ENCODE data around the gene OTOP3.

DNA sequence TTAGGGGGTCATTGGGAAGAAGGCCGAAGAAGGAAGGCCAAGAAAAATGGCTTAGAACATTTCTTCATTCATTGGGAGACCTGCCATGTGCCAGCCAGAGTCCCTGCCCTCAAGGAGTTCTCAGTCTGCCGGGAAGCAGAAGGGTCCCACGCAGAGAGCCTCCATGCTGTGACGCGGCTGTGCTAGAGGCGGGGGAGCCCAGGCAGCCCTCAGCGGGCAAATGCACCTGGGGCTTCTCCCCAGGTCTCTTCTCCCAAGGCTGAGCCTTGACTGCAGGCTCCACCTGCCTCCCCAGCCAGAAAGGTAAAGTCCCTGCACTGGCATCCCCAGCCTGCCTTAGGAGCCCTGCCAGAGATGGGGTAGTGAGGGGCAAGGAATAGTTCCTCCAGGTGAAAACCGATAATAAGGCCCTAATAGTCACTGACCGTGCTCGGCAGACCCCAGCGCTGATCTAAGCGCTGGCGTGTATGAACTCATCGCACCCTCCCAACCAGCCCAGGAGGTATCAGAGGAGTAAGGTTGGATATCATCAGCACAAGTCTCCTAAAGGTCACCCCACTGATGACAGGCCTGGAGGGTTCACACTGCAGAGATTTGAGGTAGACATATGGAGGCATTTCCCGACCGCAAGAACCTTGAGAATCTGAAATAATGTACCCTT lies 45.8 kb downstream of the OTOP3 start:
- TF ChIP-seq EZH2 (IDR thresholded peaks at IDR 0.05; ENCODE audit: low read depth, unreplicated experiment) (no peak), POLR2AphosphoS5 (IDR thresholded peaks at IDR 0.05; ENCODE audit: low read depth) (no peak), CREB1 (CRISPR knock-in tag; IDR thresholded peaks at IDR 0.05; ENCODE audit: low read depth) (no peak), NANOG (IDR thresholded peaks at IDR 0.05; ENCODE audit: borderline replicate concordance) (no peak), EZH2phosphoT487 (IDR thresholded peaks at IDR 0.05; ENCODE audit: unreplicated experiment) (no peak)
- TF ChIP-seq, protein P1, sequence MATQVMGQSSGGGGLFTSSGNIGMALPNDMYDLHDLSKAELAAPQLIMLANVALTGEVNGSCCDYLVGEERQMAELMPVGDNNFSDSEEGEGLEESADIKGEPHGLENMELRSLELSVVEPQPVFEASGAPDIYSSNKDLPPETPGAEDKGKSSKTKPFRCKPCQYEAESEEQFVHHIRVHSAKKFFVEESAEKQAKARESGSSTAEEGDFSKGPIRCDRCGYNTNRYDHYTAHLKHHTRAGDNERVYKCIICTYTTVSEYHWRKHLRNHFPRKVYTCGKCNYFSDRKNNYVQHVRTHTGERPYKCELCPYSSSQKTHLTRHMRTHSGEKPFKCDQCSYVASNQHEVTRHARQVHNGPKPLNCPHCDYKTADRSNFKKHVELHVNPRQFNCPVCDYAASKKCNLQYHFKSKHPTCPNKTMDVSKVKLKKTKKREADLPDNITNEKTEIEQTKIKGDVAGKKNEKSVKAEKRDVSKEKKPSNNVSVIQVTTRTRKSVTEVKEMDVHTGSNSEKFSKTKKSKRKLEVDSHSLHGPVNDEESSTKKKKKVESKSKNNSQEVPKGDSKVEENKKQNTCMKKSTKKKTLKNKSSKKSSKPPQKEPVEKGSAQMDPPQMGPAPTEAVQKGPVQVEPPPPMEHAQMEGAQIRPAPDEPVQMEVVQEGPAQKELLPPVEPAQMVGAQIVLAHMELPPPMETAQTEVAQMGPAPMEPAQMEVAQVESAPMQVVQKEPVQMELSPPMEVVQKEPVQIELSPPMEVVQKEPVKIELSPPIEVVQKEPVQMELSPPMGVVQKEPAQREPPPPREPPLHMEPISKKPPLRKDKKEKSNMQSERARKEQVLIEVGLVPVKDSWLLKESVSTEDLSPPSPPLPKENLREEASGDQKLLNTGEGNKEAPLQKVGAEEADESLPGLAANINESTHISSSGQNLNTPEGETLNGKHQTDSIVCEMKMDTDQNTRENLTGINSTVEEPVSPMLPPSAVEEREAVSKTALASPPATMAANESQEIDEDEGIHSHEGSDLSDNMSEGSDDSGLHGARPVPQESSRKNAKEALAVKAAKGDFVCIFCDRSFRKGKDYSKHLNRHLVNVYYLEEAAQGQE (IDR thresholded peaks at IDR 0.05; ENCODE audit: unreplicated experiment): no peak
- TF ChIP-seq, protein P2, sequence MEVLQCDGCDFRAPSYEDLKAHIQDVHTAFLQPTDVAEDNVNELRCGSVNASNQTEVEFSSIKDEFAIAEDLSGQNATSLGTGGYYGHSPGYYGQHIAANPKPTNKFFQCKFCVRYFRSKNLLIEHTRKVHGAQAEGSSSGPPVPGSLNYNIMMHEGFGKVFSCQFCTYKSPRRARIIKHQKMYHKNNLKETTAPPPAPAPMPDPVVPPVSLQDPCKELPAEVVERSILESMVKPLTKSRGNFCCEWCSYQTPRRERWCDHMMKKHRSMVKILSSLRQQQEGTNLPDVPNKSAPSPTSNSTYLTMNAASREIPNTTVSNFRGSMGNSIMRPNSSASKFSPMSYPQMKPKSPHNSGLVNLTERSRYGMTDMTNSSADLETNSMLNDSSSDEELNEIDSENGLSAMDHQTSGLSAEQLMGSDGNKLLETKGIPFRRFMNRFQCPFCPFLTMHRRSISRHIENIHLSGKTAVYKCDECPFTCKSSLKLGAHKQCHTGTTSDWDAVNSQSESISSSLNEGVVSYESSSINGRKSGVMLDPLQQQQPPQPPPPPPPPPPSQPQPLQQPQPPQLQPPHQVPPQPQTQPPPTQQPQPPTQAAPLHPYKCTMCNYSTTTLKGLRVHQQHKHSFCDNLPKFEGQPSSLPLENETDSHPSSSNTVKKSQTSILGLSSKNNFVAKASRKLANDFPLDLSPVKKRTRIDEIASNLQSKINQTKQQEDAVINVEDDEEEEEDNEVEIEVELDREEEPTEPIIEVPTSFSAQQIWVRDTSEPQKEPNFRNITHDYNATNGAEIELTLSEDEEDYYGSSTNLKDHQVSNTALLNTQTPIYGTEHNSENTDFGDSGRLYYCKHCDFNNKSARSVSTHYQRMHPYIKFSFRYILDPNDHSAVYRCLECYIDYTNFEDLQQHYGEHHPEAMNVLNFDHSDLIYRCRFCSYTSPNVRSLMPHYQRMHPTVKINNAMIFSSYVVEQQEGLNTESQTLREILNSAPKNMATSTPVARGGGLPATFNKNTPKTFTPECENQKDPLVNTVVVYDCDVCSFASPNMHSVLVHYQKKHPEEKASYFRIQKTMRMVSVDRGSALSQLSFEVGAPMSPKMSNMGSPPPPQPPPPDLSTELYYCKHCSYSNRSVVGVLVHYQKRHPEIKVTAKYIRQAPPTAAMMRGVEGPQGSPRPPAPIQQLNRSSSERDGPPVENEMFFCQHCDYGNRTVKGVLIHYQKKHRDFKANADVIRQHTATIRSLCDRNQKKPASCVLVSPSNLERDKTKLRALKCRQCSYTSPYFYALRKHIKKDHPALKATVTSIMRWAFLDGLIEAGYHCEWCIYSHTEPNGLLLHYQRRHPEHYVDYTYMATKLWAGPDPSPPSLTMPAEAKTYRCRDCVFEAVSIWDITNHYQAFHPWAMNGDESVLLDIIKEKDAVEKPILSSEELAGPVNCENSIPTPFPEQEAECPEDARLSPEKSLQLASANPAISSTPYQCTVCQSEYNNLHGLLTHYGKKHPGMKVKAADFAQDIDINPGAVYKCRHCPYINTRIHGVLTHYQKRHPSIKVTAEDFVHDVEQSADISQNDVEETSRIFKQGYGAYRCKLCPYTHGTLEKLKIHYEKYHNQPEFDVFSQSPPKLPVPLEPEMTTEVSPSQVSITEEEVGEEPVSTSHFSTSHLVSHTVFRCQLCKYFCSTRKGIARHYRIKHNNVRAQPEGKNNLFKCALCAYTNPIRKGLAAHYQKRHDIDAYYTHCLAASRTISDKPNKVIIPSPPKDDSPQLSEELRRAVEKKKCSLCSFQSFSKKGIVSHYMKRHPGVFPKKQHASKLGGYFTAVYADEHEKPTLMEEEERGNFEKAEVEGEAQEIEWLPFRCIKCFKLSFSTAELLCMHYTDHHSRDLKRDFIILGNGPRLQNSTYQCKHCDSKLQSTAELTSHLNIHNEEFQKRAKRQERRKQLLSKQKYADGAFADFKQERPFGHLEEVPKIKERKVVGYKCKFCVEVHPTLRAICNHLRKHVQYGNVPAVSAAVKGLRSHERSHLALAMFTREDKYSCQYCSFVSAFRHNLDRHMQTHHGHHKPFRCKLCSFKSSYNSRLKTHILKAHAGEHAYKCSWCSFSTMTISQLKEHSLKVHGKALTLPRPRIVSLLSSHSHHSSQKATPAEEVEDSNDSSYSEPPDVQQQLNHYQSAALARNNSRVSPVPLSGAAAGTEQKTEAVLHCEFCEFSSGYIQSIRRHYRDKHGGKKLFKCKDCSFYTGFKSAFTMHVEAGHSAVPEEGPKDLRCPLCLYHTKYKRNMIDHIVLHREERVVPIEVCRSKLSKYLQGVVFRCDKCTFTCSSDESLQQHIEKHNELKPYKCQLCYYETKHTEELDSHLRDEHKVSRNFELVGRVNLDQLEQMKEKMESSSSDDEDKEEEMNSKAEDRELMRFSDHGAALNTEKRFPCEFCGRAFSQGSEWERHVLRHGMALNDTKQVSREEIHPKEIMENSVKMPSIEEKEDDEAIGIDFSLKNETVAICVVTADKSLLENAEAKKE (CRISPR knock-in tag; IDR thresholded peaks at IDR 0.05): no peak
- TF ChIP-seq, protein P3, sequence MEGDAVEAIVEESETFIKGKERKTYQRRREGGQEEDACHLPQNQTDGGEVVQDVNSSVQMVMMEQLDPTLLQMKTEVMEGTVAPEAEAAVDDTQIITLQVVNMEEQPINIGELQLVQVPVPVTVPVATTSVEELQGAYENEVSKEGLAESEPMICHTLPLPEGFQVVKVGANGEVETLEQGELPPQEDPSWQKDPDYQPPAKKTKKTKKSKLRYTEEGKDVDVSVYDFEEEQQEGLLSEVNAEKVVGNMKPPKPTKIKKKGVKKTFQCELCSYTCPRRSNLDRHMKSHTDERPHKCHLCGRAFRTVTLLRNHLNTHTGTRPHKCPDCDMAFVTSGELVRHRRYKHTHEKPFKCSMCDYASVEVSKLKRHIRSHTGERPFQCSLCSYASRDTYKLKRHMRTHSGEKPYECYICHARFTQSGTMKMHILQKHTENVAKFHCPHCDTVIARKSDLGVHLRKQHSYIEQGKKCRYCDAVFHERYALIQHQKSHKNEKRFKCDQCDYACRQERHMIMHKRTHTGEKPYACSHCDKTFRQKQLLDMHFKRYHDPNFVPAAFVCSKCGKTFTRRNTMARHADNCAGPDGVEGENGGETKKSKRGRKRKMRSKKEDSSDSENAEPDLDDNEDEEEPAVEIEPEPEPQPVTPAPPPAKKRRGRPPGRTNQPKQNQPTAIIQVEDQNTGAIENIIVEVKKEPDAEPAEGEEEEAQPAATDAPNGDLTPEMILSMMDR (conservative IDR thresholded peaks at IDR 0.05; ENCODE audit: low read depth in 2 of 2): no peak

Measured in GM23338 (cell line).